ENCODE measurements around the gene CSF2RB.
A peak's percentile ranks its signal among the peaks of the same experiment; 100 is the strongest.

CSF2RB gene

DNA sequence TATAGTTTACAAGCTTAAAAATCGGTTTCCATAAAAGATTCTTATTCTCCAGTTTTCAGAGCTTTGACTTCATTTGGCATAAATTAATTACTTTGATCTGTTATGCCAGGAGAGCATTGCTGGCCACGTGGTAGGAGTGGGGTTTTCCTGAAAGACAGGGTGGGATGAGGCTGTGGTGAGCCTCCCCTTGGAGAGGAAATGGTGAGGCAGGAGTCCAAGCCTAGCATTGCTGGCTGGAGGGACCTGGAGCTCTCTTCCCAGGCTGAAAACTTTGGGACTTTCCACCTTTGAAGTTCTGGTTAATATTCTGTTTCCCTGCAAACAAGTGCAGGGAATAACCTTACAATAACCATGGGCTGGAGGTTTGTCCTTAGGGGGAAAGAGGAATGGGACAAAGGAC is 21.1 kb upstream of the CSF2RB start:
- FAIRE-seq: no peak

DNA sequence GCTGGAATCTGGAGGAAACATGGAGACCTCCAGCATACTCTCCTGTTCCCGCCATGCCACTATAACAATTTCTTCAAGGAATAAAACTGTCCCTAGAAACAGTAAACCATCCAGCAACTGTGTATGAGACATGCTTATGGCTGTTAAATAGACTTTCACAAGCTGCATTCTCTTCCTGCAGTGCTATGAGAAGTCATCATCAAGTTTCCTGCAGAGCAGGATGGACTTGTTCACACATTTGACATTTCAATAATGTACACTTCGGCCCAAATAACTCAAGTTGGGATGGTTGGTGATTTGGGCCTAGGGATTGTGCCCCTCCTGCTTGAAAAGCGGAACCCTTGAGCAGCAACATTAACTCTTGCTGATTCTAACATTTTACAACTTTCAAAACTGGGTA is 20.2 kb upstream of the CSF2RB start:
- FAIRE-seq: no peak

DNA sequence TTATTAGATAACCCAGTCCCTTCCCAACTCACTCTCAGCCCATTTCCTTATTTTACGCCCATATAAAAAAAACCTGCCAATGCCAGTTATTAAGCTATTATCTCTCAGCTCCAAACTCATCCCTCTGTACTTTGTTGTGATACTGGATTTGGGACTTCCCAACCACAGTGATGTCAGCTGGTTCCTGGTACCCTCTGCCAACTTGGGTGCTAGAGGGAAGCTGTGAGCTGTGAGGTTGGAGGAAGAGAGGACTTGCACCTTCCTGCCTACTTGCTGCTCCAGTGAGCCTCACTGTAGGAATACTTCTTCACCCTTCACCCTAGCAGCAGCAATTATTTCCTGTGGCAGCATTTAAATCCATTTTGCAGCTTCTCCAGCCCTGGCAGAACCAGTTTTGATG is 19.2 kb upstream of the CSF2RB start:
- FAIRE-seq: no peak

DNA sequence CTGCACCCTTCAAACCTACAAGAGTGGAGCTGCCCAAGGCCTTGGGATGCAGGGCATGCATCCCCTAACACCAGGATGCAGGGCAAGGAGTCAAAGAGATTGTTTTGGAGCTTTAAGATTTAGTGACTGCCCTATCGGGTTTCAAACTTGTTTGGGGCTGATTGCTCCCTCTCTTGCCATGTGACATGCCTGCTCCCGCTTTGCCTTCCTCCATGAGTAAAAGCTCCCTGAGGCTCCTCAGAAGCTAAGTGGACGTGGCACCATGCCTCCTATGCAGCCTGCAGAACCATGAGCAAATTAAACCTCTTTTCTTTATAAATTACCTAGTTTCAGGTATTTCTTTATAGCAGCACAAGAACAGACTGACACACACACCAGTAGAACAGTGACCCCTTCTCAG is 15.8 kb upstream of the CSF2RB start:
- no peak for FAIRE-seq

DNA sequence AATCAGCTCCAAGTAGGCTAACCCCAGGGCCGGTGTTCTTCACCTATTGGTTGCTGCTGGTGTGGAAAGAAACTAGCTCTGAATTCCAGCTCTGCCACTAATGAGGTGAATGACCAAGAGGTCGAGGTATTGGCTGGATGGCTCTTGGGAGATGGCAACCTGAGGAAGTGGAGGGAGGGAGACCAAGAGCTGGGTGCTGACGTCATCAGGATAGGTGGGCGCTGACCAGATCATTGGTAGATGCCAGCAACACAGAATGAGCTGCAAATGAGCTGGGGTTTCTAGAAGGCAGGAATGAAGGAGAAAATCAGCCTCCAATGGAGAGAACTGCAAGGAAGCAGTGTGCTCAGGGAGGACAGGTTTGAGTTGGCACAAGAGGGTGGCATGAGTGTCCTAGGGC is 14.7 kb upstream of the CSF2RB start:
- FAIRE-seq: no peak

DNA sequence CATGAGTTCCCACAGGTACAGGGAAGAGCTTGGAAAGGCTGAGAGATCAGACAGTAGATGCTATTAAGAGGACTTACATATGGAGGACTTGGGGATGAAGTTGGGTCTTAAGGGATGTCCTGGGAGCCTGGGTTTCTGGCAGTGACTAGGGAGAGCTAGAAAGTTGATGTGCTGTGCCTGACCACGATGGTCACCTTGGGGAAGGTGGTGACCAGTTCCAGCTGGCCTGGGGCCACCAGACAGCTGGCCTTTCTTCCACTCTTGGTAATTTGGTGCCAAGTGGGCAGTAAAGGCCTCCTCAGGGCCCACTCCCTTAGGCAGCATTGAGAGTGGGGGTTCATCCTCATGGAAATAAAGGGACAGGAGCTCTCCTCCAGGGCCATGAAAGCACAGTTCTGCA is 13.9 kb upstream of the CSF2RB start:
- FAIRE-seq: no peak

DNA sequence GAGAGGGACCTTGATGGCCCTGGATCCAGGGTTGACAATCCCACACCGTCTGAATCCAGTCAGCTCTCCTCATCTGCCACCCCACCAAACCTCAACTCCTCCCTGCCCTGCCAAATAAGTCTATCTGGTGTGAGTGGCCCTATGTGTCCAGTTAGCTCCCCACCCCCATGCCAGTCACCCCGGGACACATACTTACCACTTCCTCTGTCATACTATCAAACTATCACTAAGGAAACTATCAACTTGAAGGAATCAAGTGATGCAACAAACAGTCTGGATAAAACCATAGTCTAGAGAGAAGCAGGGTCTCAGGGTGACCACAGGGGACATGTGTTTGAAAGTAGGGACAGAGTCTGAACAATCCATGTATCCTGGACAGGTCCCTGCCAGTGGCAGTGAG is 13.2 kb upstream of the CSF2RB start:
- FAIRE-seq: no peak

DNA sequence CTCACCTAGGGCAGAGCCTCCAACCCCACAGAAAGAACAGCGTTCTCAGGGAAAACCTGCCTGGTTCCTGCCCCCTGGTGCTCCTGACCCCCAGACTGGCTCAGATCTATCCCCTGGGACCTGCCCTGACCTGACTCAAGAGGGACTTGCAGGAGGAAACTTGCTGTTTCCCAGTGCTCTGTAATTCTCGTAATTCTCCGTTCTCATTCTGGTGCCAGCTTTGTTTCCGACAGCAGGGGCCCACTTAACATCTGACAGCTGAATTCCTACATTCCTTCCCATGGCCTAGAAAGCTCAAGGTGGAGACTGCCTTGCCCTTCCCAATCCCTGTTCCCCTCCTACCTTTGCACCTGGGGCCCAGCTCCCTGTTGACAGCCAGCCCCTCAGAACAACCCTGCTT is 12.5 kb upstream of the CSF2RB start:
- FAIRE-seq: no peak

- no peak for FAIRE-seq
Measured at GRCh38 chr22:36901411-36902142, 11.9 kb upstream of the CSF2RB start.

- no peak for FAIRE-seq
Measured at GRCh38 chr22:36902143-36902926, 11.1 kb upstream of the CSF2RB start.

- FAIRE-seq: no peak
Measured at GRCh38 chr22:36904260-36904880, 9.1 kb upstream of the CSF2RB start.

DNA sequence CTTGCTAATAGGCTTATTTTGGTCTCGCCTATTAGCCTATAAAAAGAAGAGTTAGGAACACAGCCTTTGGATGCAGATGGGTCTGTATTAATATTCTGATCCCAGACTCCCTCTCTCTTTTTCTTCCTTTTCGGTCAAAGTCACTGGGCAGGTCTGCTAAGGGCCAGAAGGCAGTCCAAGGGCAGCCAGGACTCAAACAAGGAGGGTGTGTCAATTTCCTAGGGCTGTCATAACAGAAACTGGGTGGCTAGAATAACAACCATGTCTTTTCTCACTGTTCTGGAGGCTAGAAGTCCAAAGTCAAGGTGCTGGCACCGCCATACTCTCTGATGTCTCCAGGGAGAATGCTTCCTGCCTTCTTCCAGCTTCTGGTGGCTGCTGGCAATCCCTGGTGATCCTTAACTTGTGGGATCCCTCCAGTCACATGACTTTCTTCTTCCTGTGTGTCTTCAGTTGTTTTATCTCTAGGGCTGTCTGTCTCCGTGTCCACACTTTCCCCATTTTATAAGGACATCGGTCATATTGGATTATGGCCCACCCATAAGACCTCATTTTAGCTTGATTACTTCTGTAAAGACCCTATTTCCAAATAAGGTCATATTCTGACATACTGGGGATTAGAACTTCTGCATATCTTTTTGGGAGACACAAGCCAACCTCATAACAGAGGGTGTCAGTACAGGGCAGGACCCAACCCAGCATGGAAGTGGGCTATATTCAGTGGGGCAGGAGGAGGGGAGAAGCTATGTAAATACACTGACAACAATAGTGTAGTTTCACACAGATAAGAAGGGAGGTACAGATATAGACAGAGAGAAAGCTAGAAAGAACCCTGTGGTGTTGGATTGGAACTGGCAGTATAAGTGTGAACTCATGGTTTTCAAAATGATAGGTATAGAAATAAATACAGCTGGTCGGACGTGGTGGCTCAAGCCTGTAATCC is 5.9 kb upstream of the CSF2RB start:
- no peak for FAIRE-seq

- FAIRE-seq: no peak
Measured at GRCh38 chr22:36910461-36910860, 3.0 kb upstream of the CSF2RB start.

DNA sequence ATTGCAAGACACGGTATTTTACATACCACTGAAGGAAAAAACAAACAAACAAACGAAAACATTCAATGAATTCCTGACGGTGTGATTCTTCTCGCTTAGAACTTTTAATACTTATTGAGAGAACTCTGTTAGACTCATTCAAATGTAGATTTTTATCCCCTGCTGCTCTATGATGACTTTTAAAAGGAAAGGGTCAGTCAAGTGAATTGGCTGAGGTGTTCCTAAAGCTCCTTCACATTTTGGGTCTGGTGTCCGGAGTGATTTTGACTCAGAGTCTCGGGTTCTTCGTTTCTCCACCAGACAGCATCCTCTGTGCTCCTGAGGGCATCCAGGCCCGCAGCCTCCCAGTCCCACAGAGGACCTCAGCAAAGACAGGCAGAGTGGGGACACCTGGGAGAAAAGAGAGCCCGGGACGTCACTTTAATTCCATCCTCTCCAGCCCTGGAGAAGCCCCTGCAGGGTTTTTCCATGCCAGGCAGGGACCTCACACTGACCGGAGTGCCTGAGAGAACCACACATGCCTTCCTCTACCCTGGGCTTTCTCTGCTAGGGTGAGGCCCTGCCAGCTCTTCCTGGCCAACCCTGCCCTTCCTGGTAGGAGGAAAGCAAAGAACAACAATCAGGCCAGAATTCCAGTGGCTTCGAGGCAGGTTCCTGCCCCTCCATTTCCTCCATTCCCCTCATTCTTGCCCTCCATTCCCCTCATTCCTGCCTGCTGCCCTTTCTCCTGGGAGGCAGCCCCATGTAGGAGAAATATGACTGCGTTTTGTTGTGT is 1.4 kb upstream of the CSF2RB start:
- no peak for FAIRE-seq

DNA sequence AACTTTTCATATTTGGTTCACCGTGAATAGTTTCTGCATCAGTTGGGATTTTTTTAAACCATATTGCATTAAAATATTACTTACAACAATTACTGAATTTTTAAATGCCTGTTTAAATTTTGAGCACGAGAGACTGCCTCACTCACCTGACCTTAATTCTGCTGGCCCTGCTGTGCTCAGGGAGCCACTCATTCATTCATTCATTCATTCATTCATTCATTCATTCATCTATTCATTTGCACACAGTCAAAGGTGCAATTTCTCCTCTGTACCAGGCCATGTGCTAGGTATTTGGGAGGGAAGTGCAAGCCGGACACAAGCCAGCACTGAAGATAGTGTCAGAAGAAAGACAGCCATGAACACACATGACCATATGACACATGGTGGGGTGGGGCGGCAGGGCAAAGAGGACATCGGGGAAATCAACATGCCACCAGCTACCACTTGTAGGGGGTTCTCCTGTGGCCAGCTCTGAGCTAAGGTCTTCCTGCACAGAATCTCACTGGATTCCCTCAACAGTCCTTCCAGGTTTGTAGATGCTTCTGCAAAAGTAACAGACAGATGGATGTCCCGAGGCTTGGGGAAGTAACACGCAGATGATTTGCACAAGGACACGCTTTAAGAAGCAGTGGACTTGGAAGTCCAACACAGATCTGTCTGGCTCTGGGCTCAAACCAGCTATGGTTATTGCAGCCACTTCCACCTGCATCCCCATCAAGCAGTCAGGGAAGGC is 568 bp upstream of the CSF2RB start:
- FAIRE-seq: no peak

DNA sequence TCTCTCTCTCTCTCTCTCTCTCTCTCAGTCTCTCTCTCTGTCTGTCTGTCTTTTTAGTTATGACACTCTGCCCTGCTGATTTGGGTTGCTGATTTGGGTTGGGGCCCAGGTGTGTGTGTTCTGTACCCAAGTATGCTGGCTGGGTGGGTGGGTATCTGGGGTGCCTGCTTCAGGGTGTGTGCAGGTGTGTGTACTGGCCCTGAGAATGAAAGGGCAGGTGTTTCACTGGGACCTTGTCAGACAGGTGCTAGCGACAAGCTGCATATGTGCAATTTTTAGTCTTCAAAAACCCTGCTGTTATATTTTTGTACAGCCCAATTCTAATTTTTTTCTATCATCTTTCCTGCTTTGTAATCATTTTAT is 943 bp downstream of the CSF2RB start:
- no peak for FAIRE-seq

DNA sequence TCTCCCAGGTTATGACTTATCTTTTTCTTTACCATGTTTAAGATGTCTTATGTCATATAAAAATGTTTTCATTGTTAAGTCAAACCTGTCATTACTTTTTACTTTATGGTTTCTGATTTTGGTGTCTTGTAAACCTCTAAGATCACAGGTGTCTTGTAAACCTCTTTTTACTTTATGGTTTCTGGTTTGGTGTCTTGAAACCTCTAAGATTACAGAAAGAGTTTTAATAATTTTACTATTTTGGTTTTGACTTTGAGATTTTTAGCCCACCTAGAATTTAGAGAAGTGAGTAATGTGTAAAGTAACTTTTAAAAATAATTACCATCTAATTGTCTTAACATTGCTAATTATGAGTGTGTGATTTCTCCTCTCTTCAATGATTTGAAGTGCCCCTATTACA is 2.6 kb downstream of the CSF2RB start:
- peak; percentile 46 for FAIRE-seq

DNA sequence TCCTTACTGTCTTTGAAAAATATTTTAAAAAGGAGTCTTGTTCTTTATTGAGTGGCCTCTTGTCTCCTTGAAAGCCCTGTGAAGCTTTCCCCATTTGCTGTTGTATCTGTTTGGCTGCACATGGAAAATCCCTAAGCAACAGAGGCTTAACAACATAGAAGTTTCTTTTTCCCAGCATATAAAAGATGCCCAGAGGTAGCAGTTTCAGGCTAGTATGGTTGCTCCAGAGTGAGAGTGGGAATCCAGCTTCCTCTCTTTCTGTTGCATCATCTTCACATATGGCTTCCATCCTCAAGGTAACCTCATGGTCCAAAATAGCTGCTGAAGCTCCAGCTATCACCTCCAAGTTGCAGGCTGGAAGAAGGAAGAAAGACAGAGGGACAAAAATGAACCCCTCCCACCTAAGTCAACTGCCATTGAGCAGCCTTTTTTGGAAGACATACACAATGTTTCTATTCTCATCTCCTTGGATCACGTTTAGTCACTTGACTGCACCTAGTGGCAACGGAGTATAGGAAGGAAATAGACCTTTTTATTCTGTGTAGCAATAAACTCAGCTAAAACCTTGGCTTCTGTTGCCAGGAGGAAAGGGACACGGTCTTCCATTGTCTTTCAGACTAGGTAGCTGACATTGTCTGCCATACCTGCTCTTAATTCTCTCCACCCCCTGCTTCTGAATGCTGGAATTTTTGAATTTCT is 5.3 kb downstream of the CSF2RB start:
- FAIRE-seq: no peak

GRCh38 chr22:36921309-36922104 is 8.1 kb downstream of the CSF2RB start:
- no peak for FAIRE-seq

GRCh38 chr22:36922105-36922608 is 8.7 kb downstream of the CSF2RB start:
- no peak for FAIRE-seq
